Kidney epithelial cell (primary cell): ENCODE measurements around the gene ZNF780B. TPM values are rescaled to one million over a fixed set of nuclear protein-coding genes. Genes with fewer than 3 reads are reported as not detected.
A peak's percentile ranks its signal among the peaks of the same experiment; 100 is the strongest.
"Not testable (repeated sequence)": the region's sequence is repeated elsewhere in the genome, so short reads cannot be mapped to it uniquely, and the experiment has no call there.

Experiments used
- DNase-seq: peaks from one replicate; pipeline ENCODE4 v3.0.0-alpha.2; 2010; ENCODE audit warnings: low read depth
- H3K27me3 ChIP-seq: 2 replicates; pipeline ENCODE4 v1.6.0; 2011; ENCODE audit warnings: low read length; ENCODE audit not compliant: control insufficient read depth, insufficient read depth
- H3K36me3 ChIP-seq: 2 replicates; pipeline ENCODE4 v1.5.1; 2011; ENCODE audit warnings: low read length; ENCODE audit not compliant: control insufficient read depth, insufficient read depth
- H3K4me3 ChIP-seq: 2 replicates; pipeline ENCODE4 v1.5.1; 2011; ENCODE audit warnings: low read depth, mild to moderate bottlenecking, control low read depth, low read length
- CTCF ChIP-seq: IDR thresholded peaks from 2 replicates; pipeline ENCODE4 v1.5.1; 2011; ENCODE audit warnings: mild to moderate bottlenecking, moderate library complexity, low read length, control low read depth, inconsistent platforms; ENCODE audit not compliant: insufficient read depth, poor library complexity, severe bottlenecking
- total RNA-seq: library from RNA; depleted of rRNA; stranded (reverse); fragments of >200 nt; gene quantifications from 2 replicates; pipeline ENCODE4 v1.2.3, GENCODE V29; 2015

ZNF780B gene
- total RNA-seq, 1 donor from 2014 or later: 12.4 TPM

- H3K36me3 ChIP-seq: no peaks in the 10 kb centered on the region
- no peaks in the 10 kb centered on the region for H3K27me3 ChIP-seq
- H3K4me3 ChIP-seq: peak overlapping the region; percentile 70
- no peak for TF ChIP-seq CTCF
- DNase-seq: no peak
These were observed 474 bp upstream of the ZNF780B start for GRCh38 chr19:40056505-40056904.

GRCh38 chr19:40055049-40055448 is 982 bp downstream of the ZNF780B start:
- TF ChIP-seq CTCF: no peak
- DNase-seq: no peak
- H3K36me3 ChIP-seq: no peaks in the 10 kb centered on the region
- no peaks in the 10 kb centered on the region for H3K27me3 ChIP-seq
- peak overlapping the region; percentile 70 for H3K4me3 ChIP-seq

GRCh38 chr19:40054632-40055031 is 1.4 kb downstream of the ZNF780B start:
- TF ChIP-seq CTCF: no peak
- no peak for DNase-seq
- peak overlapping the region; percentile 4 for H3K4me3 ChIP-seq
- no peaks in the 10 kb centered on the region for H3K36me3 ChIP-seq
- no peaks in the 10 kb centered on the region for H3K27me3 ChIP-seq

GRCh38 chr19:40053491-40053890 is 2.5 kb downstream of the ZNF780B start:
- no peaks in the 10 kb centered on the region for H3K27me3 ChIP-seq
- DNase-seq: no peak
- H3K36me3 ChIP-seq: no peaks in the 10 kb centered on the region
- no peak overlapping the region for H3K4me3 ChIP-seq
- no peak for TF ChIP-seq CTCF

- H3K36me3 ChIP-seq, H3K27me3 ChIP-seq, H3K4me3 ChIP-seq, DNase-seq: not testable (repeated sequence)
These were observed 14.3 kb downstream of the ZNF780B start for GRCh38 chr19:40041718-40042117.

- not testable (repeated sequence) for H3K27me3 ChIP-seq, H3K36me3 ChIP-seq, DNase-seq, H3K4me3 ChIP-seq
These were observed 18.0 kb downstream of the ZNF780B start for GRCh38 chr19:40038047-40038446.

GRCh38 chr19:40035996-40036395 is 20.0 kb downstream of the ZNF780B start:
- no peak for DNase-seq
- Histone ChIP-seq H3K27me3 (no peaks in the 10 kb centered on the region), H3K4me3 (no peak overlapping the region), H3K36me3 (no peaks in the 10 kb centered on the region)
- TF ChIP-seq CTCF: no peak
